Measurements from ENCODE around the gene RFTN1.

DNA sequence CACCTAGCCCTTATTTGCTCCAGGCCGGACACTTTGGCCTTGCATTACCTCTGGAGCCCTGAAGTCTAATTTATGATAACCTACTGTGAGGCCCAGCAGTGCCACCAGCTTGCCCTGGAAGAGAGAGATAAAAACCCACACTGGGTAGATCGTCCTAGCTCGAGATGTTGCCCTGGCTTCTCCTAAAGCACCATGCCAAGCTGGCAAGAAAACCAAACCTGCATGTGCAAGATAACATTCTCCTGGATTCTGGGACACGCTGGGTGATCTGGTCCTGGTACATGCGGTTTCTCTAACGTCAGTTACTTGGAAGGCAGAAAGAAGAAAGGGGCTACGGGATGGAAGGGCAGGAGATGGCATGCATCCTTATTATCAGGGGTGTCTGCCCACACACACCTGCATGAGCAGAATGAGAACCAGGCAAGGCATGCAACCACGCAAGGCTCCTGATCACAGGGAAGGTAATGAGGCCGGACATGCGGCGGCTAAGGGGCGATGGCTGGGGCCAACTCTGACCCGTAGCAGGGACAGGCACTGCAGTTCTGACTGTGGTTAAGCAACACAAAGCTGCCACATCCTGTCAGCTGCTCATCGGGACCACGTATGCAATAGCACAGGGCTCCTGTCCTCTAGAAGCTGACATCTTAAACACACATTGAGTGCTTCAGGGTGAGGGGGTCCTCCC, 175.5 kb downstream of the RFTN1 start:
- no peak for TF ChIP-seq CTCF (IDR thresholded peaks at IDR 0.05)
- TF ChIP-seq POLR2A (IDR thresholded peaks at IDR 0.05) = no peak
